Inflammatory macrophage treated with lipopolysaccharide for 4 hours (primary cell): ENCODE measurements around the gene PCDHA10.
"Not testable (repeated sequence)": the region's sequence is repeated elsewhere in the genome, so short reads cannot be mapped to it uniquely, and the experiment has no call there.

ENCODE experiments used
- DNase-seq: peaks from one replicate; pipeline ENCODE4 v3.0.0-alpha.2; 2020

Gene PCDHA10, protein sequence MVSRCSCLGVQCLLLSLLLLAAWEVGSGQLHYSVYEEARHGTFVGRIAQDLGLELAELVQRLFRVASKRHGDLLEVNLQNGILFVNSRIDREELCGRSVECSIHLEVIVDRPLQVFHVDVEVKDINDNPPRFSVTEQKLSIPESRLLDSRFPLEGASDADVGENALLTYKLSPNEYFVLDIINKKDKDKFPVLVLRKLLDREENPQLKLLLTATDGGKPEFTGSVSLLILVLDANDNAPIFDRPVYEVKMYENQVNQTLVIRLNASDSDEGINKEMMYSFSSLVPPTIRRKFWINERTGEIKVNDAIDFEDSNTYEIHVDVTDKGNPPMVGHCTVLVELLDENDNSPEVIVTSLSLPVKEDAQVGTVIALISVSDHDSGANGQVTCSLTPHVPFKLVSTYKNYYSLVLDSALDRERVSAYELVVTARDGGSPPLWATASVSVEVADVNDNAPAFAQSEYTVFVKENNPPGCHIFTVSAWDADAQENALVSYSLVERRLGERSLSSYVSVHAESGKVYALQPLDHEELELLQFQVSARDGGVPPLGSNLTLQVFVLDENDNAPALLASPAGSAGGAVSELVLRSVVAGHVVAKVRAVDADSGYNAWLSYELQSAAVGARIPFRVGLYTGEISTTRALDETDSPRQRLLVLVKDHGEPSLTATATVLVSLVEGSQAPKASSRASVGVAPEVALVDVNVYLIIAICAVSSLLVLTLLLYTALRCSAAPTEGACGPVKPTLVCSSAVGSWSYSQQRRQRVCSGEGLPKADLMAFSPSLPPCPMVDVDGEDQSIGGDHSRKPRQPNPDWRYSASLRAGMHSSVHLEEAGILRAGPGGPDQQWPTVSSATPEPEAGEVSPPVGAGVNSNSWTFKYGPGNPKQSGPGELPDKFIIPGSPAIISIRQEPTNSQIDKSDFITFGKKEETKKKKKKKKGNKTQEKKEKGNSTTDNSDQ

DNA sequence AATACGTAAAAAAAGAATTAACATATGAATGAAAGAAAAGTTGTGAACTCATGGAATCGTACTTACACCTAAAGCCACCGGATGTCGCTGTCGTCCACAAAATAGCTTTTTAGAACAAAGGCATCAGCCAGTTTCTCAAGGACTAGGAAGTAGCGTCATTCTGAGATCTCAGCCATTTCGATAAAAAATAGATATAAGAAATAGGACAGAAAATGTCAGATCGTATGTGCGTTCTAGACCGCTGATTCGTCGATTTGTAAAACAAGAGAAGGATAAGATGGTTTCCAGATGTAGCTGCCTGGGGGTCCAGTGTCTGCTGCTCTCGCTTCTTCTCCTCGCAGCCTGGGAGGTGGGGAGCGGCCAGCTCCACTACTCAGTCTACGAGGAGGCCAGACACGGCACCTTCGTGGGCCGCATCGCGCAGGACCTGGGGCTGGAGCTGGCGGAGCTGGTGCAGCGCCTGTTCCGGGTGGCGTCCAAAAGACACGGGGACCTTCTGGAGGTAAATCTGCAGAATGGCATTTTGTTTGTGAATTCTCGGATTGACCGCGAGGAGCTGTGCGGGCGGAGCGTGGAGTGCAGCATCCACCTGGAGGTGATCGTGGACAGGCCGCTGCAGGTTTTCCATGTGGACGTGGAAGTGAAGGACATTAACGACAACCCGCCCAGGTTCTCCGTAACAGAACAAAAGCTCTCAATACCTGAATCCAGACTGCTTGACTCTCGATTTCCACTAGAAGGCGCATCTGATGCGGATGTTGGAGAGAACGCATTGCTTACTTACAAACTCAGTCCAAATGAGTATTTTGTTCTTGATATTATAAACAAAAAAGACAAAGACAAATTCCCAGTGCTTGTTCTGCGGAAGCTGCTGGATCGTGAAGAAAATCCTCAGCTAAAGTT, at the start of gene PCDHA10:
PCDHA10 (plus strand) TSS at position 126 of the 903 bp plus-strand sequence; CDS start at position 278, 152 bp downstream.
- no peak for DNase-seq

DNA sequence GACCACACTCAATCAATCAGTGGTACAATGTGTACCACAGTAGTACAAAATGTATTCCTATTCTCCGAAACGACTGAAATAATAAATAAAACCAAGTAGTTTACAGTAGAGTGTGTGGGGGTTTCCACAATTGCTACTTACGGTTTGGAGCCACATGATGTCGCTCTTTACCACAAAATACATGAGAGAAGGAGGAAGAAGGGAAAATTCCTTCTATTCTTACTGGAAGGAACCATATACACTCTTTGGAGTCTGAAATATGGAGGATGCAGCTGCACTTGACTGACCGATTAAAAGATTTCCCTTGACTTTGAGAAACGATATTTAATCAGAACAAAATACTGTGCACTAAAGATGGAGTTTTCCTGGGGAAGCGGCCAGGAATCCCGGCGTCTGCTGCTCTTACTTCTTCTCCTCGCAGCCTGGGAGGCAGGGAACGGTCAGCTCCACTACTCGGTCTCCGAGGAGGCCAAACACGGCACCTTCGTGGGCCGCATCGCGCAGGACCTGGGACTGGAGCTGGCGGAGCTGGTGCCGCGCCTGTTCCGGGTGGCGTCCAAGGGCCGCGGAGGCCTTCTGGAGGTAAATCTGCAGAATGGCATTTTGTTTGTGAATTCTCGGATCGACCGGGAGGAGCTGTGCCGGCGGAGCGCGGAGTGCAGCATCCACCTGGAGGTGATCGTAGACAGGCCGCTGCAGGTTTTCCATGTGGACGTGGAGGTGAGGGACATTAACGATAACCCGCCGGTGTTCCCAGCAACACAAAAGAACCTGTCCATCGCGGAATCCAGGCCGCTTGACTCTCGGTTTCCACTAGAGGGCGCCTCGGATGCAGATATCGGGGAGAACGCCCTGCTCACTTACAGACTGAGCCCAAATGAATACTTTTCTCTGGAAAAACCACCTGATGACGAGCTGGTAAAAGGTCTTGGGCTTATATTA, 48.6 kb upstream of the PCDHA10 start, which contains the start of gene PCDHA4:
PCDHA4 (plus strand) TSS at position 235 of the 942 bp plus-strand sequence.
- DNase-seq = no peak

DNA sequence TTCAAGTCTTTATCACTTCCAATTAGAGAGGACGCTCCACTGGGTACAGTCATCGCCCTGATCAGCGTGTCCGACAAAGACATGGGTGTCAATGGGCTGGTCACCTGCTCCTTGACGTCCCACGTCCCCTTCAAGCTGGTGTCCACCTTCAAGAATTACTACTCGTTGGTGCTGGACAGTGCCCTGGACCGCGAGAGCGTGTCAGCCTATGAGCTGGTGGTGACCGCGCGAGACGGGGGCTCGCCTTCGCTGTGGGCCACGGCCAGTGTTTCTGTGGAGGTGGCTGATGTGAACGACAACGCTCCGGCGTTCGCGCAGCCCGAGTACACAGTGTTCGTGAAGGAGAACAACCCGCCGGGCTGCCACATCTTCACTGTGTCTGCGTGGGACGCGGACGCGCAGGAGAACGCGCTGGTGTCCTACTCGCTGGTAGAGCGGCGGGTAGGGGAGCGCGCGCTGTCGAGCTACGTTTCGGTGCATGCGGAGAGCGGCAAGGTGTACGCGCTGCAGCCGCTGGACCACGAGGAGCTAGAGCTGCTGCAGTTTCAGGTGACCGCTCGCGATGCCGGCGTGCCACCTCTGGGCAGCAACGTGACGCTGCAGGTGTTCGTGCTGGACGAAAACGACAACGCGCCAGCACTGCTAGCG, 47.3 kb upstream of the PCDHA10 start:
- DNase-seq = not testable (repeated sequence)

DNA sequence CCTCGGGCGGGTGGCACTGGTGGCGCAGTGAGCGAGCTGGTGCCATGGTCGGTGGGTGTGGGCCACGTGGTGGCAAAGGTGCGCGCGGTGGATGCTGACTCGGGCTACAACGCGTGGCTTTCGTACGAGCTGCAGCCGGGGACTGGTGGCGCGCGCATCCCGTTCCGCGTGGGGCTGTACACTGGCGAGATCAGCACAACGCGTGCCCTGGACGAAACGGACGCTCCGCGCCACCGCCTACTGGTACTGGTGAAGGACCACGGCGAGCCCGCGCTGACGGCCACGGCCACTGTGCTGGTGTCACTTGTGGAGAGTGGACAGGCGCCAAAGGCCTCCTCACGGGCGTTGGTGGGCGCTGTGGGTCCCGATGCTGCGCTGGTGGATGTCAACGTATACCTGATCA, 46.8 kb upstream of the PCDHA10 start:
- no peak for DNase-seq

DNA sequence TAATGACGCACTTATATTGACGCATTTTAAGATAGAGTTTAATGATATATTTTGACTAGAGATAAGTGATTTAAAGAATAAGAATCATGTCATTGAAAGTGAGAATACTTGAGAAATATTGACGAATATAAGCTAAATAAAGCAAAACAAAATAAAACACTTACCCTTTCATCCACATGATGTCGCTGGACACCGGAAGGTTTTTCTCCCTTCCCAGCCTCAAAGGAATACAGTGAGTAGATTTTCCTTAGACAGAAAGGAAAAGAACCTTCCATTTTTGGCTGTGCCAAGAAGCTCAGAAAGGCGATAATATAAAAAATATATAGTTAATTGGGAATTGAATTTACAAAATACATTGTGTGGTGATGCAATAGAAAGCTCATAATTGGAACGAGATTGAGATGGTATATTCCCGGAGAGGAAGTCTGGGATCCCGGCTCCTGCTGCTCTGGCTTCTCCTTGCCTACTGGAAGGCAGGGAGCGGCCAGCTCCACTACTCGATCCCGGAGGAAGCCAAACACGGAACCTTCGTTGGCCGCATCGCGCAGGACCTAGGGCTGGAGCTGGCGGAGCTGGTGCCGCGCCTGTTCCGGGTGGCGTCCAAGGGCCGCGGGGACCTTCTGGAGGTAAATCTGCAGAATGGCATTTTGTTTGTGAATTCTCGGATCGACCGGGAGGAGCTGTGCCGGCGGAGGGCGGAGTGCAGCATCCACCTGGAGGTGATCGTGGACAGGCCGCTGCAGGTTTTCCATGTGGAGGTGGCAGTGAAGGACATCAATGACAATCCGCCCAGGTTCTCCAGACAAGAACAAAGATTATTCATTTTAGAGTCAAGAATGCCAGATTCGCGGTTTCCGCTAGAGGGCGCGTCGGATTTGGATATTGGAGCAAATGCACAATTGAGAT, 34.1 kb upstream of the PCDHA10 start, which contains the start of gene PCDHA5:
PCDHA5 (plus strand) TSS at position 239 of the 906 bp plus-strand sequence.
- no peak for DNase-seq

DNA sequence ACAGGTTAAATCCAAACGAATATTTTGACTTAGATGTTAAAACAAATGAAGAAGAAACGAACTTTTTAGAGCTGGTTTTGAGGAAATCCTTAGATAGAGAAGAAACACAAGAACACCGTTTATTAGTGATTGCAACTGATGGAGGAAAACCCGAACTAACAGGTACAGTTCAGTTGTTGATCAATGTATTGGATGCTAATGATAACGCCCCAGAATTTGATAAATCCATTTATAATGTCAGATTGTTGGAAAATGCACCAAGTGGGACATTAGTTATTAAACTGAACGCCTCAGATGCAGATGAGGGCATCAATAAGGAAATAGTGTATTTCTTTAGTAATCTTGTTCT, 33.4 kb upstream of the PCDHA10 start:
- DNase-seq = no peak

DNA sequence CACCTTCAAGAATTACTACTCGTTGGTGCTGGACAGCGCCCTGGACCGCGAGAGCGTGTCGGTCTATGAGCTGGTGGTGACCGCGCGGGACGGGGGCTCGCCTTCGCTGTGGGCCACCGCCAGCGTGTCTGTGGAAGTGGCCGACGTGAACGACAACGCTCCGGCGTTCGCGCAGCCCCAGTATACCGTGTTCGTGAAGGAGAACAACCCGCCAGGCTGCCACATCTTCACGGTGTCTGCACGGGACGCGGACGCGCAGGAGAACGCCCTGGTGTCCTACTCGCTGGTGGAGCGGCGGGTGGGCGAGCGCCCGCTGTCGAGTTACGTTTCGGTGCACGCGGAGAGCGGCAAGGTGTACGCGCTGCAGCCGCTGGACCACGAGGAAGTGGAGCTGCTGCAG, 32.7 kb upstream of the PCDHA10 start:
- DNase-seq = not testable (repeated sequence)

DNA sequence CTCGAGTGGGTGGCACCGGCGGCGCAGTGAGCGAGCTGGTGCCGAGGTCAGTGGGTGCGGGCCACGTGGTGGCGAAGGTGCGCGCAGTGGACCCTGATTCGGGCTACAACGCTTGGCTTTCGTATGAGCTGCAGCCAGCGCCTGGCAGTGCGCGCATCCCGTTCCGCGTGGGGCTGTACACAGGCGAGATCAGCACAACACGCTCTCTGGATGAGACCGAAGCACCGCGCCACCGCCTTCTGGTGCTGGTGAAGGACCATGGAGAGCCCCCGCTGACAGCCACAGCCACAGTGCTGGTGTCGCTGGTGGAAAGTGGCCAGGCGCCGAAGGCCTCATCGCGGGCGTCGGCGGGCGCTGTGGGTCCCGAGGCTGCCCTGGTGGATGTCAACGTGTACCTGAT, 32.2 kb upstream of the PCDHA10 start:
- DNase-seq = no peak

DNA sequence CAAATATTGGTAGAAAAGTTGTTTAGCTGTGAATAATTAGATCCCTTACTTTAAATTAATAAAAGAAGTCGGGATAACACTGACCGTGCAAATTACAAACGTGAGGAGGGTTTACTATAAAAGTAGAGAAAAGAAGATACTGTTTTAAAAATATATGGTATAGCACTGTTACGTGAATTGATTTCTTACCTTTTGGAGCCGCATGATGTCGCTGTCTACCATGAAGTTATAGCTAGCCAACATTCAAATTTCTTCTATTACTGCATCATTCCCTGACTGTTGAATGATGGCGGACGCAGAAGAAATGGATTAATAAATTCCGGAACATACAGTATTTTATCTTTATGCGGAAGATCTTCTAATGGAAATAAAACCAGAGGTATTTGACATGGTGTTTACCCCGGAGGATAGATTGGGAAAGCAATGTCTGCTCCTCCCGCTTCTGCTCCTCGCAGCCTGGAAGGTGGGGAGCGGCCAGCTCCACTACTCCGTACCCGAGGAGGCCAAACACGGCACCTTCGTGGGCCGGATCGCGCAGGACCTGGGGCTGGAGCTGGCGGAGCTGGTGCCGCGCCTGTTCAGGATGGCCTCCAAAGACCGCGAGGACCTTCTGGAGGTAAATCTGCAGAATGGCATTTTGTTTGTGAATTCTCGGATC, 27.9 kb upstream of the PCDHA10 start, which contains the start of gene PCDHA6:
PCDHA6 (plus strand) TSS at position 257 of the 658 bp plus-strand sequence; CDS start at position 389, 132 bp downstream.
- DNase-seq = no peak

DNA sequence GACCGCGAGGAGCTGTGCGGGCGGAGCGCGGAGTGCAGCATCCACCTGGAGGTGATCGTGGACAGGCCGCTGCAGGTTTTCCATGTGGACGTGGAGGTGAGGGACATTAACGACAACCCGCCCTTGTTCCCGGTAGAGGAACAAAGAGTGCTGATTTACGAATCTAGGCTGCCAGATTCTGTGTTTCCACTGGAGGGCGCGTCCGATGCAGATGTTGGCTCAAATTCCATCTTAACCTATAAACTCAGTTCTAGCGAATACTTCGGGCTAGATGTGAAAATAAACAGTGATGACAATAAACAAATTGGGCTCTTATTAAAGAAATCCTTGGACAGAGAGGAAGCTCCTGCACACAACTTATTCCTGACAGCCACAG, 27.3 kb upstream of the PCDHA10 start:
- DNase-seq = no peak

DNA sequence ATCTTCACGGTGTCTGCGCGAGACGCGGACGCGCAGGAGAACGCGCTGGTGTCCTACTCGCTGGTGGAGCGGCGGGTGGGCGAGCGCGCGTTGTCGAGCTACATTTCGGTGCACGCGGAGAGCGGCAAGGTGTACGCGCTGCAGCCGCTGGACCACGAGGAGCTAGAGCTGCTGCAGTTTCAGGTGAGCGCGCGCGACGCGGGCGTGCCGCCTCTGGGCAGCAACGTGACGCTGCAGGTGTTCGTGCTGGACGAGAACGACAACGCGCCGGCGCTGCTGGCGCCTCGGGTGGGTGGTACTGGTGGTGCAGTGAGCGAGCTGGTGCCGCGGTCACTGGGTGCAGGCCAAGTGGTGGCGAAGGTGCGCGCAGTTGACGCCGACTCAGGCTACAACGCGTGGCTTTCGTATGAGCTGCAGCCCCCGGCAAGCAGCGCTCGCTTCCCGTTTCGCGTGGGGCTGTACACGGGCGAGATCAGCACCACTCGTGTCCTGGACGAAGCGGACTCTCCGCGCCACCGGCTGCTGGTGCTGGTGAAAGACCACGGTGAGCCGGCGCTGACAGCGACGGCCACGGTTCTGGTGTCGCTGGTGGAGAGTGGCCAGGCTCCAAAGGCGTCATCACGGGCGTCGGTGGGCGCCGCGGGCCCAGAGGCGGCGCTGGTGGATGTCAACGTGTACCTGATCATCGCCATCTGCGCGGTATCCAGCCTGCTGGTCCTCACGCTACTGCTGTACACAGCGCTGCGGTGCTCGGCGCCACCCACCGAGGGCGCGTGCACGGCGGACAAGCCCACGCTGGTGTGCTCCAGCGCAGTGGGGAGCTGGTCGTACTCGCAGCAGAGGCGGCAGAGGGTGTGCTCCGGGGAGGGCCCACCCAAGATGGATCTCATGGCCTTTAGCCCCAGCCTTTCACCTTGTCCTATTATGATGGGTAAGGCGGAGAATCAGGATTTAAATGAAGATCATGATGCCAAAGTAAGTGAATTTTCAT, 25.9 kb upstream of the PCDHA10 start:
- DNase-seq = not testable (repeated sequence)

DNA sequence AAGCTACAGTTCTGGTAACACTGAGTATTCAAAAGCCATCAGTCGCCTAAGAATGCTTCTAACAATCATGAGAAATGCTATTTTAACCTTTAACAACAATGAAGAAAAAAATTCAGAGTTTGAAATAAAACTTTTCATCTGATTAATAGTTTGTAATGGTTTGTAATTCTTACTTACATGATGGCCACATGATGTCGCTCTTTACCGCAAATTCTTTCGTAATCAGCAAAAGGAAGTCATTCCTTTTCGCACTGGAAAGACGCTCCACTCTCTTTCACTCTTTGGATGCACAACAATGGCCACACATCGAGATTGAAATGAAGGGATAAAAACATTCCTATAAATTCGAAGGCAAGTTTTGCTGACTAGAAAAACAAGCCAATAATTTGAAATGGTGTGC, 21.7 kb upstream of the PCDHA10 start, which contains the start of gene PCDHA7:
PCDHA7 (plus strand) TSS at position 277 of the 400 bp plus-strand sequence; CDS start at position 392, 115 bp downstream.
- DNase-seq = no peak

DNA sequence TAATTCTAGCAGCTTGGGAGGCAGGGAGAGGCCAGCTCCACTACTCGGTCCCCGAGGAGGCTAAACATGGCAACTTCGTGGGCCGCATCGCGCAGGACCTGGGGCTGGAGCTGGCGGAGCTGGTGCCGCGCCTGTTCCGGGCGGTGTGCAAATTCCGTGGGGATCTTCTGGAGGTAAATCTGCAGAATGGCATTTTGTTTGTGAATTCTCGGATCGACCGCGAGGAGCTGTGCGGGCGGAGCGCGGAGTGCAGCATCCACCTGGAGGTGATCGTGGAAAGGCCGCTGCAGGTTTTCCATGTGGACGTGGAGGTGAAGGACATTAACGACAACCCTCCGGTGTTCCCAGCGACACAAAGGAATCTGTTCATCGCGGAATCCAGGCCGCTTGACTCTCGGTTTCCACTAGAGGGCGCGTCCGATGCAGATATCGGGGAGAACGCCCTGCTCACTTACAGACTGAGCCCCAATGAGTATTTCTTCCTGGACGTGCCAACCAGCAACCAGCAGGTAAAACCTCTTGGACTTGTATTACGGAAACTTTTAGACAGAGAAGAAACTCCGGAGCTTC, 21.2 kb upstream of the PCDHA10 start:
- DNase-seq = not testable (repeated sequence)

DNA sequence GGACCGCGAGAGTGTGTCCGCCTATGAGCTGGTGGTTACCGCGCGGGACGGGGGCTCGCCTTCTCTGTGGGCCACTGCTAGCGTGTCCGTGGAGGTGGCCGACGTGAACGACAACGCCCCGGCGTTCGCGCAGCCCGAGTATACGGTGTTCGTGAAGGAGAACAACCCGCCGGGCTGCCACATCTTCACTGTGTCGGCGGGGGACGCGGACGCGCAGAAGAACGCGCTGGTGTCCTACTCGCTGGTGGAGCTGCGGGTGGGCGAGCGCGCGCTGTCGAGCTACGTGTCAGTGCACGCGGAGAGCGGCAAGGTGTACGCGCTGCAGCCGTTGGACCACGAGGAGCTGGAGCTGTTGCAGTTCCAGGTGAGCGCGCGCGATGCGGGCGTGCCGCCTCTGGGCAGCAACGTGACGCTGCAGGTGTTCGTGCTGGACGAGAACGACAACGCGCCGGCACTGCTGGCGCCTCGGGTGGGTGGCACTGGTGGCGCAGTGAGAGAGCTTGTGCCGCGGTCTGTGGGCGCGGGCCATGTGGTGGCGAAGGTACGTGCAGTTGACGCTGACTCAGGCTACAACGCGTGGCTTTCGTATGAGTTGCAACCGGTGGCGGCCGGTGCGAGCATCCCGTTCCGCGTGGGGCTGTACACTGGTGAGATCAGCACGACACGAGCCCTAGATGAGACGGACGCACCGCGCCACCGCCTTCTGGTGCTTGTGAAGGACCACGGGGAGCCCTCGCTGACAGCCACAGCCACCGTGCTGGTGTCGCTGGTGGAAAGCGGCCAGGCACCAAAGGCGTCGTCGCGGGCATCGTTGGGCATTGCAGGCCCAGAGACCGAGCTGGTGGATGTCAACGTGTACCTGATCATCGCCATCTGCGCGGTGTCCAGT, 19.8 kb upstream of the PCDHA10 start:
- DNase-seq = no peak

DNA sequence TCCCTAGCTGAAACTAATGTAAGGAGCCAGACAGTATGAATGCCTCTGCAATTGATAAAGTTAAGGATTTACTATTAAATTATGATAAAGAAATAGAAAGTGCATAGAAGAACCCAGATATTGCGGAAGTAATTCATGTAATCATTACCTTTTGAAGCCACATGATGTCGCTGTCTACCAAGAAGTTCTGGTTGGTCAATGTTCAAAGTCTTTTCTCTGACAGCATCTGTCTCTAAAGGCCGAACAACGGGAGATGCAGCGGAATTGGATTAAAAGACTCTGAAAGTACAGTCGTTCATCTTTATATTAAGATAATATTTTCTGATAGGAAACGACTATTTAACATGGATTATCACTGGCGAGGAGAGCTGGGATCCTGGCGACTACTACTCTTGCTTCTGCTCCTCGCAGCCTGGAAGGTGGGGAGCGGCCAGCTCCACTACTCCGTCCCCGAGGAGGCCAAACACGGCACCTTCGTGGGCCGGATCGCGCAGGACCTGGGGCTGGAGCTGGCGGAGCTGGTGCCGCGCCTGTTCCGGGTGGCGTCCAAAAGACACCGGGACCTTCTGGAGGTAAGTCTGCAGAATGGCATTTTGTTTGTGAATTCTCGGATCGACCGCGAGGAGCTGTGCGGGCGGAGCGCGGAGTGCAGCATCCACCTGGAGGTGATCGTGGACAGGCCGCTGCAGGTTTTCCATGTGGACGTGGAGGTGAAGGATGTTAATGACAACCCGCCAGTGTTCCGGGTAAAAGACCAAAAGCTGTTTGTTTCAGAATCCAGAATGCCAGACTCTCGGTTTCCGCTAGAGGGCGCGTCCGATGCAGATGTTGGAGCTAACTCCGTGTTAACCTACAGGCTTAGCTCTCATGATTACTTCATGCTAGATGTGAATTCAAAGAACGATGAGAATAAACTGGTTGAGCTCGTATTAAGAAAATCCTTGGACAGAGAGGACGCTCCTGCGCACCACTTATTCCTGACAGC, 14.4 kb upstream of the PCDHA10 start, which contains the start of gene PCDHA8:
PCDHA8 (plus strand) TSS at position 210 of the 985 bp plus-strand sequence; CDS start at position 345, 135 bp downstream.
- DNase-seq = no peak
